Activated naive CD4-positive, alpha-beta T cell treated with anti-CD3 and anti-CD28 coated beads, Interleukin-2, amount 10 ng/mL, durations not matched to agents 7 days and 5 days (primary cell): ENCODE data around the gene FCMR.
A peak's percentile ranks its signal among the peaks of the same experiment; 100 is the strongest.

Experiments
- CTCF ChIA-PET: fragments of 350-600 bp; sonication (Branson Sonifier 250); formaldehyde crosslinking; loops from one replicate; lab custom pipeline; 2021; ENCODE audit warnings: antibody characterized with exemption; lab: Charles Lee
- DNase-seq: peaks from one replicate; pipeline ENCODE4 v3.0.0-alpha.2; 2020
- H3K27ac Mint-ChIP-seq: one replicate; pipeline ENCODE4 v1.8.0; 2021; ENCODE audit warnings: mild to moderate bottlenecking, moderate library complexity, mixed read lengths
- H3K27me3 Mint-ChIP-seq: one replicate; pipeline ENCODE4 v1.8.0; 2021; ENCODE audit warnings: mild to moderate bottlenecking, mixed read lengths
- H3K36me3 Mint-ChIP-seq: one replicate; pipeline ENCODE4 v1.8.0; 2021; ENCODE audit warnings: mixed read lengths
- H3K4me1 Mint-ChIP-seq: one replicate; pipeline ENCODE4 v1.8.0; 2021; ENCODE audit warnings: mixed read lengths
- H3K4me3 Mint-ChIP-seq: one replicate; pipeline ENCODE4 v1.8.0; 2021; ENCODE audit warnings: mild to moderate bottlenecking, moderate library complexity, mixed read lengths
- H3K9me3 Mint-ChIP-seq: one replicate; pipeline ENCODE4 v1.8.0; 2021; ENCODE audit warnings: mixed read lengths

FCMR gene

DNA sequence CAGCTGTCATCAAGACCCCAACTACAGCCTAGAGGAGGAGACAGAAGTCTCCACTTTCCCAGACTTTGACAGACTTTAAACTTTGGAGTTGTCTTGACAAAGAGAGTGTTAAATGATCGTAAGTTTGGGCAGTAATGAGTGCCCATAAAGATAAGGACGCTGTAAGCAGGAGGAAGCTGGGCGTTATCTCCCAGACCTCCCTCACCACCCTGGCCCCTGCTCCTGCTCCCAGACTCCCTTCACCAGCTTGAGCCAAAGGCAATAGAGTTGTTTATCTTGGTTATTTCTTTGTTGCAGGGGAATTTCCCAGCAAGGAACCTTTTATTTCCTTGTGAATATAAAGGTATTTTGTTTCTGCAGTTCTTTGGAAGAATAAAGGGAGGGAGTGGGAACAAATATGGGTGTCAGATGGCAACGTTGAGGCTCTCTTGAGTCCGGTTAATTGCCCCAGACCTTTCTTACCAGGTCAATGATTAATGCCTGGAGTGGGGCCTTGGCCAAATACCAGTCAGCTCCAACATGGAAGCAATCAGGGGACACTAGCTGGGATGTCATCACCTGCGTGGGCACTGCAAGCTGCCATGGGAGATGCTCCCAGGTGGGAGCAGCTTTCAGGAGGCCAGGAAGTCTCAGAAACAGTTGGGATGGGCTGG lies 20.2 kb upstream of the FCMR start:
- CTCF ChIA-PET, result interaction anchor here (1.0 to 3.2 kb wide), 6 partner anchors 9 to 40 kb away, joined by 3 to 16 read pairs (median 4); no protein-coding TSS in a partner anchor
- DNase-seq, result no peak
- no peaks in the 10 kb centered on the region for H3K36me3 Mint-ChIP-seq
- peaks cover 77% of the 10 kb centered on the region for H3K27me3 Mint-ChIP-seq
- H3K4me3 Mint-ChIP-seq, result no peak overlapping the region
- no peaks in the 10 kb centered on the region for H3K4me1 Mint-ChIP-seq
- H3K9me3 Mint-ChIP-seq, result no peaks in the 10 kb centered on the region
- H3K27ac Mint-ChIP-seq, result no peak overlapping the region

DNA sequence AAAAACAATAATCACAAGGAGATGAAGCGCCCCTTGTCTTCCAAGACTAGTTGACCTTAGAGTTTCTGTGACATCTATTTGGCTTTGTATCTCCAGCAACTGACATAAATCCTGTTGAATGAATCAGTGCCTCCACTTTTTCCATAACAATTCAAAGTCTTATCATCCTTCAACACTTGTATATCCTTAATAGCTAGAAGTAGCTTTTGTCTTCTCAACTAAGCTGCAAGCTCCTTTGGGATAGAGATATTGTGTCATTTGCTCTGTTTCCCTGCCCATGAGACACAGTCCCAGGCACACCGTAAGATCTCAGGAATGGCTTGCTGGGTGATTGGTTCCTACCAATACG lies 18.8 kb upstream of the FCMR start:
- no peaks in the 10 kb centered on the region for H3K4me1 Mint-ChIP-seq
- no peak overlapping the region for H3K4me3 Mint-ChIP-seq
- DNase-seq, result no peak
- H3K9me3 Mint-ChIP-seq, result no peaks in the 10 kb centered on the region
- peaks cover 68% of the 10 kb centered on the region for H3K27me3 Mint-ChIP-seq
- CTCF ChIA-PET, result interaction anchor here (3.2 kb wide), 1 partner anchor 8 kb away, joined by 16 read pairs; no protein-coding TSS in a partner anchor
- no peaks in the 10 kb centered on the region for H3K36me3 Mint-ChIP-seq
- H3K27ac Mint-ChIP-seq, result no peak overlapping the region

DNA sequence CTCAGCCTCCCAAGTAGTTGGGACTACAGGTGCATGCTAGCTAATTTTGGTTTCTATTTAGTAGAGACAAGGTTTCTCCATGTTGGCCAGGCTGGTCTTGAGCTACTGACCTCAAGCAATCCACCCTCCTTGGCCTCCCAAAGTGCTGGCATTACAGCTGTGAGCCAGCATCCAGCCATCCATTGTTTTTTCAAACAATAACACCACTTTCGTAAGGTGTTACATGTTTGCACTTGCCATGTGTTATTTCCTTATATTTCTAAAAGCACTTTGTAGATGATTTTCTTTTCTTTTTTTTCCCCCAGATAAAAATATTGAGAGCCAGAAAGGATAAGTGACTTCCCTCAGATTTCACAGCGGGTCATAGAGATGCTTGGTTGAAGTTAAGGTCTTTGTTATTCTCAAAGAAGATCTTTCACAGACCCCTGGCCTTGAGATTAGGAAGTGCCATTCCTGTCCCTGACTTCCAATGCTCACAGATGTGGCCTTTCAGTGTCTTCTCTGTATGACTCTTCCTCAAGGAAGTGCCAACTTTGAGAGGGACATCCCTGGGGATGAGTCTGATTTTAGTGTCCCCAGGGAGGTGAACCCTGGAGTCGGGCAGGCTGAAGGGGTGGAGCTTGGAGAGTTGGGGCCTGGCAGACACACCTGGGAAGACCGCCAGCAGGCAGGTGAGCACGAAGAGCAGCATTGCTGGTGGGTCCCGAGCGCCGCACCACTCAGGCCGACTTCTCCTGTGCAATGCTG lies 18.3 kb upstream of the FCMR start:
- Mint-ChIP-seq H3K9me3 (no peaks in the 10 kb centered on the region), H3K4me1 (no peaks in the 10 kb centered on the region), H3K27ac (no peak overlapping the region), H3K4me3 (no peak overlapping the region), H3K36me3 (no peaks in the 10 kb centered on the region), H3K27me3 (peaks cover 68% of the 10 kb centered on the region)
- CTCF ChIA-PET, result interaction anchor here (1.9 kb wide), 1 partner anchor 42 kb away, joined by 4 read pairs; no protein-coding TSS in a partner anchor
- DNase-seq, result no peak

DNA sequence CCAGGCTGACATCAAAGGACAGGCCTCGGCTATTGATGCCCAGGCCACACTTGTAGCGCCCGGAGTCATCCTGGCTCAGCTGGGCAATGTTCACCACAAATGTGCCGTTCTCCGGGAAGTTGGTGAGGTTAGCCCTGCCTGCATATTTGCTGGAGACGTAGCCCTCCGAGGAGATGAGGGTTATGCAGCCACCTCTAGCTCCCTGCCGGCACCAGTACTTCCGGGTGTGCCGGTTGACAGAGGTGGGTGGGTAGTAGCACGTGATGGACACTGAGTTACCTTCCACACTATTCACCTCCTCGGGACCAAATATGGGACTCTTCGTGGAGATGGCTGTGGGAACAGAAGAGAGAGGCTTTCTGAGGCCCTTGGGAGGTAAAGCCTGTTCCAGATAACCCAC lies 17.4 kb upstream of the FCMR start:
- Mint-ChIP-seq H3K36me3 (no peaks in the 10 kb centered on the region), H3K27me3 (peaks cover 65% of the 10 kb centered on the region), H3K4me3 (no peak overlapping the region), H3K27ac (no peak overlapping the region), H3K9me3 (no peaks in the 10 kb centered on the region), H3K4me1 (no peaks in the 10 kb centered on the region)
- CTCF ChIA-PET, result interaction anchor here (1.2 to 1.9 kb wide), 3 partner anchors 40 to 129 kb away, joined by 3 to 5 read pairs (median 4); no protein-coding TSS in a partner anchor
- DNase-seq, result no peak

DNA sequence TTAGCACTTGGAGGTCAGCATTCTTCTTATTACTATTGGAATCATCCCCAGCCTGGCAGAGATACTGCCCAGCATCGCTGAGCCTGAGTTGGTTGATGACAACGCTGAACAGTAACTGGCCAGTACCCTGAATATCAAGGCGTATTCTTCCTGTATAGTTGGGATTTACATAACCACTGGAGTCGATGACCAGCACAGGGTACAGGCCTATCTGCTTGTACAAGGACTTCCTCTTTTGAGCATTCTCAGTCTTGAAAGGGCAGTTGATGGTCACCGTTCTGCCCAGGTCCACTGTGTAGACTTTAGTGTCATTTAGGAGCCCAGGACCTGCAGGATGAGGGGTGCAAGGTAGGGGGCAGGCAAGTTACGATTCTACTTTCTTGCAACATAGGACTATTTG lies 15.7 kb upstream of the FCMR start:
- no peak for DNase-seq
- H3K36me3 Mint-ChIP-seq, result no peaks in the 10 kb centered on the region
- H3K9me3 Mint-ChIP-seq, result no peaks in the 10 kb centered on the region
- H3K27ac Mint-ChIP-seq, result no peak overlapping the region
- peaks cover 7% of the 10 kb centered on the region for H3K4me1 Mint-ChIP-seq
- CTCF ChIA-PET, result interaction anchor here (0.5 to 13.5 kb wide), 7 partner anchors 9 to 143 kb away, joined by 3 to 265 read pairs (median 3); partner anchors contain the start of genes FCMR and PIGR
- H3K27me3 Mint-ChIP-seq, result peaks cover 51% of the 10 kb centered on the region
- H3K4me3 Mint-ChIP-seq, result no peak overlapping the region

DNA sequence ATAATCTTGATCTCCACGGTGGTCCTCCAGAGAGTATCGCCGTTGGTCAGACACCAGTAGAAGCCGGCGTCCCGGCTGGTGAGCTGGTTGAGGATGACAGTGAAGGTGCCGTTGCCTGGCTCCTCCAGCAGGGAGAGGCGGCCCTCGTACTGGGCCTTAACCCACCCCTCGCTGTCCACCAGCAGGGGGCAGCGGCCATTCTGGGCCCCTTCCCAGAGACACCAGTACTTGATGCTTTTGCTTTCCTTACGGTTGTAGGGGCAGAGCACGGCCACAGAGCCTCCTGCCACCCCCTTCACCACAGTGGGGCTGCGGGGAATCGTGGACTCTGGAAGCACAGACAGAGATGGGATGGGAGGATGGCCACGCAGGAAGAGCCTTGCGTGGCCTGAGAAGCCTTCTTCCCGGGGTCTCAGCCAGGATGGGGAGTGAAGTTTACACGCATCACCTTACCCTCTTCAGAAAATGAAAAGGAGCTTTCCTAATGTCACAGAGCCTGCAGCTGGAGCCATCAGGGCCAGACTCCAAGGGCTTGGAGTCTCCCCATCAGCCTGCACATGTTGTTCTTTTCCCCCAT lies 13.8 kb upstream of the FCMR start:
- no peaks in the 10 kb centered on the region for H3K9me3 Mint-ChIP-seq
- H3K27me3 Mint-ChIP-seq, result peaks cover 35% of the 10 kb centered on the region
- CTCF ChIA-PET, result interaction anchor here (0.7 to 13.5 kb wide), 20 partner anchors 10 to 305 kb away, joined by 3 to 265 read pairs (median 5); partner anchors contain the start of genes FCMR and PIGR
- peak; percentile 74 for DNase-seq
- peaks cover 14% of the 10 kb centered on the region for H3K4me1 Mint-ChIP-seq
- H3K27ac Mint-ChIP-seq, result no peak overlapping the region
- no peak overlapping the region for H3K4me3 Mint-ChIP-seq
- no peaks in the 10 kb centered on the region for H3K36me3 Mint-ChIP-seq

DNA sequence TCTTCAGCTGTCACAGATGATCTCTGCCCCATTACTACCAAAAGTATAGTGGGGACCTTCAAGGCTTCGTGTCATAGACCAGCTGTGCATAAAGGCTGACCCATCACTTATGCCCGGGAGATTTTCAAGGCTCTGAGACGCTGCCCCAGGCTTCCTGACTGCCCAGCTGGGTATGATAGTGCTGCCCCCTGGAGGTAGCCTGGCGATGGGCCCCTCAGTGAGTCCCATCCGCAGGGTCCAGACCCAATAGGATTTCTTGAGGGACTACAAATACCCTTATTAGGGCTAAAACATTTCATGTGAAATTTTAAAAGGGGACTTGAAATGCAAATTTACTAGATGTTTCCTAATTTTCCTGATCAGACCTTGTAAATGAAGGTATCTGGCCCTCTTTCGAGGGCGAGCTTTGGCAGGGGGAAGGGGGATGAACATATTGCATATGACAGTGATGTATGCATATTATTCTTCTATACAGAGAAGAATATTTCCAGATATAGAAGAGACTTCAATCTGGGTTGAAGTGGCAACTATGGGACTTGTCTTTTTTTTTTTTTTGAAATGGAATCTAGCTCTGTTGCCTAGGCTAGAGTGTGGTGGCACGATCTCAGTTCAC lies 11.7 kb upstream of the FCMR start:
- CTCF ChIA-PET, result interaction anchor here (0.6 to 13.5 kb wide), 24 partner anchors 8 to 300 kb away, joined by 3 to 265 read pairs (median 4); partner anchors contain the start of genes FCMR and PIGR
- no peak overlapping the region for H3K4me3 Mint-ChIP-seq
- no peaks in the 10 kb centered on the region for H3K9me3 Mint-ChIP-seq
- no peaks in the 10 kb centered on the region for H3K36me3 Mint-ChIP-seq
- peaks cover 25% of the 10 kb centered on the region for H3K27me3 Mint-ChIP-seq
- peak; percentile 76 for DNase-seq
- peaks cover 26% of the 10 kb centered on the region for H3K4me1 Mint-ChIP-seq
- no peak overlapping the region for H3K27ac Mint-ChIP-seq

DNA sequence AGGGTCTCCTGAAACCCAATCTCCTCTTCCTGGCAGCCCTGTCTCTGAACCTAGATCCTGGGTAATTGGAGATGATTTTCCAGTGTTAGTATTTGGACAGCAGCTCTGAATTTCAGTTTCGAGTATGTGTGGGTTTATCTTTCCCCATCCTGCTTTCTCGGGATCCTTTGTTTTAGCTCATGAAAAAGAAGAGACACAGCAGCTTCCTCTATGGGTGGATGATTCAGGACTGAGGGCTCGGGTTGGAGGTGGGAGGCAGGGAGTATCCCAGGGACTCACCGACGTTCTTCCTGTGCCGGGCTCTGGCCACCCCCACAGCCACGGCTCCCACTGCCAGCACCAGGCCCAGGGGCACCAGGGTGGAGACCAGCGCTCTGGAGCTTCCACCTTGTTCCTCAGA lies 10.4 kb upstream of the FCMR start:
- Mint-ChIP-seq H3K36me3 (no peaks in the 10 kb centered on the region), H3K4me1 (peaks cover 31% of the 10 kb centered on the region), H3K9me3 (no peaks in the 10 kb centered on the region), H3K4me3 (no peak overlapping the region), H3K27ac (no peak overlapping the region), H3K27me3 (peaks cover 17% of the 10 kb centered on the region)
- CTCF ChIA-PET, result interaction anchor here (0.7 to 13.5 kb wide), 11 partner anchors 10 to 299 kb away, joined by 3 to 265 read pairs (median 5); partner anchors contain the start of gene FCMR
- no peak for DNase-seq

DNA sequence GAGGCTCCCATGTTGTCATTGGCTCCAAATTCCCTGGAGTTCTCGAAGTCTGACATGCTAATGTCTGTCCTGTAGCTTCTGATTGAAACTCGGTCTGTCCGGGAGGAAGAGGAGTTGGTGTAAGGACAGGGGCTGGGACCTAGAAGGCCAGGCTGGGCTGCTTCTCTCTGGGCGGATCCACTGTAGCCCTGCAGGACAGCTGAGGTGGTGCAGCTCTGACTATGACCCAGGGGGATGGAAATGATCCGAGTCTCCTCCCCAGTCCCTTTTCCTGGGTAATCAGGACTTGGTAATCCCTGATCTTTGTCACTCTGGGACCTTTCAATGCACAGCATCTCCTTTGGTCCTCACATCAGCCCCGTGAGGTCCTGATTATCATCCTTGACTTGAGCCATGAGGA lies 10.0 kb upstream of the FCMR start:
- CTCF ChIA-PET, result interaction anchor here (0.7 to 13.5 kb wide), 10 partner anchors 11 to 197 kb away, joined by 3 to 265 read pairs (median 6); partner anchors contain the start of gene FCMR
- no peak overlapping the region for H3K27ac Mint-ChIP-seq
- H3K36me3 Mint-ChIP-seq, result no peaks in the 10 kb centered on the region
- no peak for DNase-seq
- H3K4me1 Mint-ChIP-seq, result peaks cover 32% of the 10 kb centered on the region
- H3K9me3 Mint-ChIP-seq, result no peaks in the 10 kb centered on the region
- peaks cover 15% of the 10 kb centered on the region for H3K27me3 Mint-ChIP-seq
- no peak overlapping the region for H3K4me3 Mint-ChIP-seq

DNA sequence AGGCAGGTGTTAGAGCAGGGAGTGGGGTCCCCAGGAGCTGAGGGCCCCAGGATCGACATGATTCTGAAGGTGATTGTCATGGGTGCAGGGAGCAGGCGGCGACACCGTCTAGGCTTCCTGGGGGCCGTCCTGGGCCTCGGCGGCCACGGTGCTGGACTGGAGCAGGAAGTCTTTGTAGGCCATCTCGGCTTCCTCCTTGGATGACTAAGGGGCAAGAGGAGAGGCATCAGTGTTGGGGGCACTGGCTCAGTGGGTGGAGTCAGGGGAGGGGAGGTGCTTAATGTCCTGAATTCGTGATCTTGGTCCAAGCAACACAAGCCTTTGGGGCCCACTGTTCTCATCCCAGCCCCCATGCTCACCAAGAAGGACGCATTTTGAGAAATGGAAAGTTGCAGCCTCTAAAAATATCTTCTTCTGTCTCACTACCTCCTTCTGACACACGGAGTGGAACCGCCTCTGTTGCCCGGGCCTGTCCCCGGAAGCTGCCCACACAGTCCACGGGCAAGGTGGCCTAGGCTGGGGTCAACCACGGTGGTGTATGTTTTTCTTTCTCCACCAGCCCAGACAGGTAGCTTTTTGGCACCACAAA lies 8.6 kb upstream of the FCMR start:
- H3K9me3 Mint-ChIP-seq, result no peaks in the 10 kb centered on the region
- CTCF ChIA-PET, result interaction anchor here (8.3 to 13.5 kb wide), 2 partner anchors 13 to 51 kb away, joined by 168 to 265 read pairs; partner anchors contain the start of gene FCMR
- peaks cover 38% of the 10 kb centered on the region for H3K4me1 Mint-ChIP-seq
- H3K27me3 Mint-ChIP-seq, result peaks cover 8% of the 10 kb centered on the region
- no peak overlapping the region for H3K4me3 Mint-ChIP-seq
- H3K36me3 Mint-ChIP-seq, result no peaks in the 10 kb centered on the region
- DNase-seq, result no peak
- no peak overlapping the region for H3K27ac Mint-ChIP-seq

DNA sequence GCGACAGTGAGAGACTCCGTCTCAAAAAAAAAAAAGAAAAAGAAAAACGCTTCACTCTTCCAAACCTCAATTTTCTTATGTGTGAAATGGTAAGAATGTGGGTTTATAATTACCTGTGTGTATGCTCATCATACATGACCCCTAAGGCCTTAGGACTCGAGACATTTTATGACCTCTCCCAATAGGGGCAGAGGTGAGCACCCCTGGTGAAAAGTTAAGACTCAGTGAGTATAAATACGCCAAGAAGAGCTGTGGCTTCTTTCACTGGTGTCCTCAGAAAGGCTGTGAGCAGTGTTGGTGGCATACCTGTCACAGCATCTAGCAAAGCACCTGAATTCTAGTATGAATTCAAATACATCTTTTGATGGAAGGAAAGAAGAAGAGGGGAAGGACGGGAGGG lies 7.8 kb upstream of the FCMR start:
- CTCF ChIA-PET, result interaction anchor here (8.3 to 13.5 kb wide), 2 partner anchors 12 to 52 kb away, joined by 168 to 265 read pairs; partner anchors contain the start of gene FCMR
- Mint-ChIP-seq H3K9me3 (no peaks in the 10 kb centered on the region), H3K36me3 (no peaks in the 10 kb centered on the region), H3K4me1 (peaks cover 38% of the 10 kb centered on the region), H3K27me3 (peaks cover 5% of the 10 kb centered on the region), H3K4me3 (no peak overlapping the region), H3K27ac (peak overlapping the region; percentile 64)
- no peak for DNase-seq

DNA sequence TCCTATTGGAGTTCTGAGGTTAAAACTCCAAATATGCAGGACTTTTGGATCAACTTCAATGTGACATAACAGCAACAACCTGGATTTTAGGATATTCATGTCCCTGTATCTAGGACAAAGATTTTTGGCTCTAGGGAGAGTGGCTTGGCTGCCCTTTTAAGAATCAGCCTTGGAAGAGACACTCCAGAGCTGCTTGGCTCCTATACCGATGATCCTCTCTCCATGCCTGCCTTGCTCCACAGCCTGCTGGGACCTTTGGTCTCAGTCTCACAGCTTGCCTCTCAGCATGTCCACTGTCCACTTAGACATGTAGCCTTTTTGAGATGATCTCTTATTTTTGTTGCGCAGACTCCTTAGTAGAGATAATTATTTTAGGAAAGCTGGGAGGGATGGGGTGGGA lies 4.5 kb upstream of the FCMR start:
- peaks cover 2% of the 10 kb centered on the region for H3K36me3 Mint-ChIP-seq
- no peaks in the 10 kb centered on the region for H3K9me3 Mint-ChIP-seq
- no peak overlapping the region for H3K27ac Mint-ChIP-seq
- no peak overlapping the region for H3K4me3 Mint-ChIP-seq
- CTCF ChIA-PET, result interaction anchor here (3.3 to 13.5 kb wide), 2 partner anchors 42 to 55 kb away, joined by 9 to 265 read pairs; no protein-coding TSS in a partner anchor
- no peaks in the 10 kb centered on the region for H3K27me3 Mint-ChIP-seq
- no peak for DNase-seq
- peaks cover 29% of the 10 kb centered on the region for H3K4me1 Mint-ChIP-seq

DNA sequence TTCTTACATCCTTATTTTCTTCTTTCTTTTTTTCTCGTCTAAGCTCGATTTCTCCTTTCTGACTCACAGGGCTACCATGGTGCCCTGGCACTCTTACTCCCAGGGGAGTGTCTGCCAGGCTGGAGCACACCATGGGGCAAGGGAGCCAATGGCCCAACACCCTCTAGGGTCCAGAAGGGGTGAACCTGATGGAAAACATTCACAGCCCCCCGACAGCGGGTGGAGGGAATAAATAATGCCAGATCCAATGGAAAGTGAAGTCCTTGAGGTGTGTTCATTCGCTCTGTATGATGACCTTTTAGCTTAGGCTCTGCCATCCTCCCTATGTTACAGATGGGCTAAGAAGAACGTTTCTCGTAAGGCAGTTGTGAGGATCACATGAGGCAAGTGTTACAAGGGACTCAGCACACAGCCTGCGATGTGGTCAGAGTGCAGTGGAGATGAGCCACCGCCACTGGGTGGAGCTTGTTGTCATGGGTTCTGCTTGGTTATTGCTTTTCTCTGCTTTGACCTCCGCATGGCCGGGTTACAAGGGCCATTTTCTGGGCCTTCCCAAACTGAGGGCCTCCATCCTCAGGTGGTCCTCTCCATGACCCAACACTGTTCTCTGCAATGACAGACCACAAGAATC lies 3.5 kb upstream of the FCMR start:
- H3K27ac Mint-ChIP-seq, result no peak overlapping the region
- DNase-seq, result peak; percentile 67
- CTCF ChIA-PET, result interaction anchor here (0.9 to 13.5 kb wide), 8 partner anchors 8 to 154 kb away, joined by 3 to 265 read pairs (median 6); no protein-coding TSS in a partner anchor
- H3K4me1 Mint-ChIP-seq, result peaks cover 28% of the 10 kb centered on the region
- H3K36me3 Mint-ChIP-seq, result peaks cover 11% of the 10 kb centered on the region
- H3K4me3 Mint-ChIP-seq, result no peak overlapping the region
- no peaks in the 10 kb centered on the region for H3K9me3 Mint-ChIP-seq
- H3K27me3 Mint-ChIP-seq, result no peaks in the 10 kb centered on the region
